ENCODE measurements around the gene CDH23.

The CDH23 gene

GRCh38 chr10:71765176-71765904 is 368.6 kb downstream of the CDH23 start:
- DNase-seq: no peak
- Mint-ChIP-seq H3K4me3 (peak overlapping the region; percentile 33), H3K4me1 (ENCODE audit: low read depth) (peaks cover 96% of the 10 kb centered on the region), H3K9me3 (no peaks in the 10 kb centered on the region), H3K27ac (peak overlapping the region; percentile 97), H3K27me3 (no peaks in the 10 kb centered on the region), H3K36me3 (ENCODE audit: low read depth) (peaks cover 92% of the 10 kb centered on the region)

GRCh38 chr10:71765906-71766716 is 369.4 kb downstream of the CDH23 start:
- no peaks in the 10 kb centered on the region for H3K9me3 Mint-ChIP-seq
- no peaks in the 10 kb centered on the region for H3K27me3 Mint-ChIP-seq
- H3K27ac Mint-ChIP-seq: peak overlapping the region; percentile 97
- no peak overlapping the region for H3K4me3 Mint-ChIP-seq
- peaks cover 92% of the 10 kb centered on the region for H3K36me3 Mint-ChIP-seq (ENCODE audit: low read depth)
- peaks cover 96% of the 10 kb centered on the region for H3K4me1 Mint-ChIP-seq (ENCODE audit: low read depth)
- no peak for DNase-seq

- Mint-ChIP-seq H3K27me3 (no peaks in the 10 kb centered on the region), H3K36me3 (ENCODE audit: low read depth) (peaks cover 92% of the 10 kb centered on the region), H3K4me3 (peak overlapping the region; percentile 47), H3K27ac (peak overlapping the region; percentile 97), H3K4me1 (ENCODE audit: low read depth) (peaks cover 96% of the 10 kb centered on the region), H3K9me3 (no peaks in the 10 kb centered on the region)
- DNase-seq: no peak
Measured at GRCh38 chr10:71766717-71767419, 370.1 kb downstream of the CDH23 start.

- DNase-seq: no peak
- Mint-ChIP-seq H3K27ac (peak overlapping the region; percentile 97), H3K4me1 (ENCODE audit: low read depth) (peaks cover 95% of the 10 kb centered on the region), H3K36me3 (ENCODE audit: low read depth) (peaks cover 92% of the 10 kb centered on the region), H3K9me3 (no peaks in the 10 kb centered on the region), H3K27me3 (no peaks in the 10 kb centered on the region), H3K4me3 (peak overlapping the region; percentile 47)
Measured at GRCh38 chr10:71767420-71768035, 370.8 kb downstream of the CDH23 start.

- DNase-seq: no peak
- Mint-ChIP-seq H3K27me3 (no peaks in the 10 kb centered on the region), H3K36me3 (ENCODE audit: low read depth) (peaks cover 82% of the 10 kb centered on the region)
Measured at GRCh38 chr10:71769279-71769823, 372.6 kb downstream of the CDH23 start.

GRCh38 chr10:71770255-71770654 is 373.5 kb downstream of the CDH23 start:
- Mint-ChIP-seq H3K9me3 (no peaks in the 10 kb centered on the region), H3K36me3 (ENCODE audit: low read depth) (peaks cover 73% of the 10 kb centered on the region), H3K27me3 (no peaks in the 10 kb centered on the region), H3K27ac (peak overlapping the region; percentile 97), H3K4me1 (ENCODE audit: low read depth) (peaks cover 86% of the 10 kb centered on the region), H3K4me3 (peak overlapping the region; percentile 90)
- no peak for DNase-seq

More at GRCh38 chr10:71769279-71769823, 372.6 kb downstream of the CDH23 start:
- no peaks in the 10 kb centered on the region for H3K9me3 Mint-ChIP-seq
- peak overlapping the region; percentile 97 for H3K27ac Mint-ChIP-seq
- peaks cover 86% of the 10 kb centered on the region for H3K4me1 Mint-ChIP-seq (ENCODE audit: low read depth)
- H3K4me3 Mint-ChIP-seq: peak overlapping the region; percentile 90

GRCh38 chr10:71770789-71771188 is 374.1 kb downstream of the CDH23 start:
- DNase-seq: no peak
- H3K36me3 Mint-ChIP-seq (ENCODE audit: low read depth): peaks cover 67% of the 10 kb centered on the region
- peaks cover 86% of the 10 kb centered on the region for H3K4me1 Mint-ChIP-seq (ENCODE audit: low read depth)
- H3K9me3 Mint-ChIP-seq: no peaks in the 10 kb centered on the region
- no peaks in the 10 kb centered on the region for H3K27me3 Mint-ChIP-seq
- H3K4me3 Mint-ChIP-seq: peak overlapping the region; percentile 90
- peak overlapping the region; percentile 97 for H3K27ac Mint-ChIP-seq

GRCh38 chr10:71771204-71771603 is 374.5 kb downstream of the CDH23 start:
- Mint-ChIP-seq H3K4me1 (ENCODE audit: low read depth) (peaks cover 86% of the 10 kb centered on the region), H3K9me3 (no peaks in the 10 kb centered on the region), H3K4me3 (peak overlapping the region; percentile 90), H3K27ac (peak overlapping the region; percentile 97), H3K27me3 (no peaks in the 10 kb centered on the region), H3K36me3 (ENCODE audit: low read depth) (peaks cover 63% of the 10 kb centered on the region)
- DNase-seq: no peak

- no peaks in the 10 kb centered on the region for H3K27me3 Mint-ChIP-seq
Measured at GRCh38 chr10:71771821-71772617, 375.3 kb downstream of the CDH23 start.

GRCh38 chr10:71772832-71773220 is 376.1 kb downstream of the CDH23 start:
- Mint-ChIP-seq H3K27me3 (no peaks in the 10 kb centered on the region), H3K9me3 (no peaks in the 10 kb centered on the region), H3K36me3 (ENCODE audit: low read depth) (peaks cover 47% of the 10 kb centered on the region)

More at GRCh38 chr10:71771821-71772617, 375.3 kb downstream of the CDH23 start:
- Mint-ChIP-seq H3K27ac (peak overlapping the region; percentile 97), H3K4me3 (peak overlapping the region; percentile 90), H3K36me3 (ENCODE audit: low read depth) (peaks cover 55% of the 10 kb centered on the region), H3K9me3 (no peaks in the 10 kb centered on the region), H3K4me1 (ENCODE audit: low read depth) (peaks cover 86% of the 10 kb centered on the region)
- peak; percentile 62 for DNase-seq

GRCh38 chr10:71773221-71773971 is 376.7 kb downstream of the CDH23 start, which contains the start of gene VSIR:
Gene VSIR (minus strand): TSS chr10:71773520. CDS start chr10:71773439, 81 bp downstream.
- DNase-seq: peak; percentile 99
- Mint-ChIP-seq H3K4me1 (ENCODE audit: low read depth) (peaks cover 74% of the 10 kb centered on the region), H3K27ac (peak within 1 kb of the TSS; percentile 97), H3K4me3 (peak within 1 kb of the TSS; percentile 90), H3K36me3 (ENCODE audit: low read depth) (peaks cover 41% of the 10 kb centered on the region), H3K27me3 (no peaks in the 10 kb centered on the region), H3K9me3 (no peaks in the 10 kb centered on the region)

More at GRCh38 chr10:71772832-71773220, 376.1 kb downstream of the CDH23 start:
- Mint-ChIP-seq H3K4me3 (peak overlapping the region; percentile 90), H3K27ac (peak overlapping the region; percentile 97), H3K4me1 (ENCODE audit: low read depth) (peaks cover 79% of the 10 kb centered on the region)
- peak; percentile 57 for DNase-seq

GRCh38 chr10:71774916-71775702 is 378.4 kb downstream of the CDH23 start:
- Mint-ChIP-seq H3K27me3 (no peaks in the 10 kb centered on the region), H3K36me3 (ENCODE audit: low read depth) (peaks cover 30% of the 10 kb centered on the region), H3K27ac (peak overlapping the region; percentile 97), H3K9me3 (no peaks in the 10 kb centered on the region), H3K4me3 (peak overlapping the region; percentile 90), H3K4me1 (ENCODE audit: low read depth) (peaks cover 60% of the 10 kb centered on the region)
- no peak for DNase-seq
